Measurements from ENCODE around the gene SBK3. TPM values are rescaled to one million over a fixed set of nuclear protein-coding genes. Genes with fewer than 3 reads are reported as not detected.

The SBK3 gene
- total RNA-seq, 1 experiment from 2014 or later: 0.53 TPM

GRCh38 chr19:55491546-55492360 lies 53.6 kb downstream of the SBK3 start:
- no peak for DNase-seq (ENCODE audit: low spot score)

Other genes starting within 250 kb of the SBK3 start
- gene TMEM150B, start 220.2 kb downstream of the SBK3 start, total RNA-seq (2014; rRNA removed; shearing (Covaris generic)): 12.5 and 19.7 TPM in 2 replicates
- 86.3 and 96.2 TPM in 2 replicates for gene KMT5C, start 205.7 kb downstream of the SBK3 start, total RNA-seq (2014; rRNA removed; shearing (Covaris generic))
- gene COX6B2, start 190.8 kb downstream of the SBK3 start, total RNA-seq (2014; rRNA removed; shearing (Covaris generic)): 0.92 and 2.7 TPM in 2 replicates
- gene GARIN5B, start 182.3 kb downstream of the SBK3 start, total RNA-seq (2014; rRNA removed; shearing (Covaris generic)): not detected in 2 replicates
- gene IL11, start 175.1 kb downstream of the SBK3 start, total RNA-seq (2014; rRNA removed; shearing (Covaris generic)): 0.31 and 2.8 TPM in 2 replicates
- not detected in 2 replicates for gene TMEM190, start 168.7 kb downstream of the SBK3 start, total RNA-seq (2014; rRNA removed; shearing (Covaris generic))
- gene TMEM238, start 161.3 kb downstream of the SBK3 start, total RNA-seq (2014; rRNA removed; shearing (Covaris generic)): 87.8 and 92.7 TPM in 2 replicates
- gene RPL28, start 159.6 kb downstream of the SBK3 start, total RNA-seq (2014; rRNA removed; shearing (Covaris generic)): 1,121 and 1,134 TPM in 2 replicates
- 2,696 and 2,806 TPM in 2 replicates for gene UBE2S, start 137.8 kb downstream of the SBK3 start, total RNA-seq (2014; rRNA removed; shearing (Covaris generic))
- gene SHISA7, start 102.2 kb downstream of the SBK3 start, total RNA-seq (2014; rRNA removed; shearing (Covaris generic)): not detected in 2 replicates
- gene ISOC2, start 83.9 kb downstream of the SBK3 start, total RNA-seq (2014; rRNA removed; shearing (Covaris generic)): 323 and 339 TPM in 2 replicates
- gene C19orf85, start 80.8 kb downstream of the SBK3 start, total RNA-seq (2014; rRNA removed; shearing (Covaris generic)): 0.41 and 0.83 TPM in 2 replicates
- gene ZNF628, start 68.9 kb downstream of the SBK3 start, total RNA-seq (2014; rRNA removed; shearing (Covaris generic)): 29.9 TPM in 2 replicates
- 28.9 and 34.9 TPM in 2 replicates for gene NAT14, start 60.4 kb downstream of the SBK3 start, total RNA-seq (2014; rRNA removed; shearing (Covaris generic))
- gene SSC5D, start 57.1 kb downstream of the SBK3 start, total RNA-seq (2014; rRNA removed; shearing (Covaris generic)): 0.18 TPM in 1 of 2 replicates, not detected in the other
- not detected in 2 replicates for gene SBK2, start 8.4 kb downstream of the SBK3 start, total RNA-seq (2014; rRNA removed; shearing (Covaris generic))
- 17.0 and 23.1 TPM in 2 replicates for gene ZNF579, start 35.3 kb upstream of the SBK3 start, total RNA-seq (2014; rRNA removed; shearing (Covaris generic))
- gene FIZ1, start 54.0 kb upstream of the SBK3 start, total RNA-seq (2014; rRNA removed; shearing (Covaris generic)): 15.9 and 19.2 TPM in 2 replicates
- gene ZNF524, start 54.7 kb upstream of the SBK3 start, total RNA-seq (2014; rRNA removed; shearing (Covaris generic)): 69.6 and 81.2 TPM in 2 replicates
- gene ZNF865, start 60.1 kb upstream of the SBK3 start, total RNA-seq (2014; rRNA removed; shearing (Covaris generic)): 9.1 and 9.6 TPM in 2 replicates
- gene ZNF784, start 79.0 kb upstream of the SBK3 start, total RNA-seq (2014; rRNA removed; shearing (Covaris generic)): 17.5 and 19.9 TPM in 2 replicates
- 16.1 and 18.8 TPM in 2 replicates for gene ZNF580, start 95.5 kb upstream of the SBK3 start, total RNA-seq (2014; rRNA removed; shearing (Covaris generic))
- 40.9 and 43.2 TPM in 2 replicates for gene ZNF581, start 98.1 kb upstream of the SBK3 start, total RNA-seq (2014; rRNA removed; shearing (Covaris generic))
- gene CCDC106, start 102.7 kb upstream of the SBK3 start, total RNA-seq (2014; rRNA removed; shearing (Covaris generic)): 9.7 and 11.4 TPM in 2 replicates
- 799 and 894 TPM in 2 replicates for gene U2AF2, start 109.5 kb upstream of the SBK3 start, total RNA-seq (2014; rRNA removed; shearing (Covaris generic))
- gene EPN1, start 129.7 kb upstream of the SBK3 start, total RNA-seq (2014; rRNA removed; shearing (Covaris generic)): 195 and 216 TPM in 2 replicates
- not detected in 2 replicates for gene NLRP9, start 192.9 kb upstream of the SBK3 start, total RNA-seq (2014; rRNA removed; shearing (Covaris generic))
- gene RFPL4A, start 213.6 kb upstream of the SBK3 start, total RNA-seq (2014; rRNA removed; shearing (Covaris generic)): not detected in 2 replicates
- not detected in 2 replicates for gene RFPL4AL1, start 223.6 kb upstream of the SBK3 start, total RNA-seq (2014; rRNA removed; shearing (Covaris generic))

Data from HT-29 (cell line).